IPS-NIHi7 (cell line): ENCODE measurements around the gene LAMA2.
A peak's percentile ranks its signal among the peaks of the same experiment; 100 is the strongest.

Experiments used
- DNase-seq: peaks from one replicate; pipeline ENCODE4 v3.0.0; 2012; ENCODE audit warnings: mixed read lengths; ENCODE audit errors: extremely low spot score

LAMA2 gene

GRCh38 chr6:129183681-129184301 lies 300.9 kb downstream of the LAMA2 start:
- no peak for DNase-seq

GRCh38 chr6:129184324-129184723 lies 301.4 kb downstream of the LAMA2 start:
- DNase-seq = no peak

GRCh38 chr6:129184808-129185366 lies 301.9 kb downstream of the LAMA2 start:
- DNase-seq = no peak

GRCh38 chr6:129186988-129187387 lies 304.1 kb downstream of the LAMA2 start:
- no peak for DNase-seq

GRCh38 chr6:129188306-129188705 lies 305.4 kb downstream of the LAMA2 start:
- DNase-seq = no peak

- DNase-seq = no peak
Observed at GRCh38 chr6:129188795-129189194, 305.9 kb downstream of the LAMA2 start.

- no peak for DNase-seq
Observed at GRCh38 chr6:129189266-129189665, 306.3 kb downstream of the LAMA2 start.

GRCh38 chr6:129191235-129191634 lies 308.3 kb downstream of the LAMA2 start:
- no peak for DNase-seq

GRCh38 chr6:129192458-129192989 lies 309.6 kb downstream of the LAMA2 start:
- no peak for DNase-seq

- DNase-seq = no peak
Observed at GRCh38 chr6:129194306-129194941, 311.5 kb downstream of the LAMA2 start.

GRCh38 chr6:129195161-129195560 lies 312.2 kb downstream of the LAMA2 start:
- DNase-seq = no peak

GRCh38 chr6:129195643-129196042 lies 312.7 kb downstream of the LAMA2 start:
- DNase-seq = peak; percentile 31

GRCh38 chr6:129197154-129197553 lies 314.2 kb downstream of the LAMA2 start:
- no peak for DNase-seq

- no peak for DNase-seq
Observed at GRCh38 chr6:129200151-129200550, 317.2 kb downstream of the LAMA2 start.

GRCh38 chr6:129203190-129203900 lies 320.4 kb downstream of the LAMA2 start:
- DNase-seq = no peak

GRCh38 chr6:129206821-129207220 lies 323.9 kb downstream of the LAMA2 start:
- DNase-seq = no peak

GRCh38 chr6:129207832-129208231 lies 324.9 kb downstream of the LAMA2 start:
- no peak for DNase-seq

- no peak for DNase-seq
Observed at GRCh38 chr6:129208415-129209034, 325.6 kb downstream of the LAMA2 start.

- DNase-seq = no peak
Observed at GRCh38 chr6:129209355-129209754, 326.4 kb downstream of the LAMA2 start.

GRCh38 chr6:129210684-129211083 lies 327.7 kb downstream of the LAMA2 start:
- no peak for DNase-seq

- no peak for DNase-seq
Observed at GRCh38 chr6:129211626-129212025, 328.7 kb downstream of the LAMA2 start.

GRCh38 chr6:129212081-129212480 lies 329.1 kb downstream of the LAMA2 start:
- no peak for DNase-seq
